ENCODE data around the gene ULK3.

The ULK3 gene

DNA sequence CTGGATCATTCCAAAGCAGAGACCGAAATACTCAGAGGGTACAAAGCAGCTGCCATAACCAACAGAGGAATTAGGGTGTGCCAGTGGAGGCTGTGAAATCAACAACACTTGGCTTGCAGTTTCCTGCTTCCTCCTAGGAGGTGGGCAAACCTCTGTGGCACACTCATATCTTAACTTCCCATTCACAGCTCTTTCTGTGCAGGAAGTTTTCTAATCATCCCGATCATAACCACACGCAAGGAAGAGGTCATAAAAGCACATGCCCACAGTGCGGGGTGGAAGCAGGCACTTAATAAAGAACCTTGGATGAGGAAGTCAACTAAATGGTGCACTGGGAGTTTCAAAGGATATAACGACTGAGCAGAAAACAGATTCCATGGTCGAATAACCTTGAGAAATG lies 25.1 kb upstream of the ULK3 start:
- no peak for DNase-seq (ENCODE audit: low spot score)

DNA sequence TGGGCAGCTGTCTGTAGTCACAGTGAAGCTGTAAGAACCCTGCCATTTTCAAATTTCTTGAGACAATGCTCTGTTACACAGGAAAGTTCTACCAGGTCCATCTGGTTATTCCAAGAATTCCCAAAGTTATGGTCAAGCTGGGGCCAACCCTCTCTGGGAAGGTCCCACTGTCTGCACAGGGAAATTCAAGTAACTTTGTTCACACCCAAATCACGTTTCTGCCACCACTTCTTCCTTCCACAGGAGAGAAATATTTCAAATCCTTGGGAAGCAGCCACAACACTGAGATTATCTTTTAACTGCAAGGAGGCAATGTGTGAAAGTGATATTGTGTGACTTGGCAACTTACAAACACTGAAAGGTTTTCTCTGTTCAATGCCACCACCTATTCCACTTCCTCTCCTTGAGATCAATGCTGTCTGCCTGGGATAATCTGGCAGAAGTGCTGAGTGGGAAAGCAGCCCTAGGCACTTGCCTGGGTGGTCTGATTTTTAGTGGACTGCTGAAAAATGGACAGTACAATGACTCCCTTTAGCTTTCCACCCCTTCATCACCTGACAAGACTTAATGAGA lies 24.6 kb upstream of the ULK3 start:
- DNase-seq (ENCODE audit: low spot score) = no peak

DNA sequence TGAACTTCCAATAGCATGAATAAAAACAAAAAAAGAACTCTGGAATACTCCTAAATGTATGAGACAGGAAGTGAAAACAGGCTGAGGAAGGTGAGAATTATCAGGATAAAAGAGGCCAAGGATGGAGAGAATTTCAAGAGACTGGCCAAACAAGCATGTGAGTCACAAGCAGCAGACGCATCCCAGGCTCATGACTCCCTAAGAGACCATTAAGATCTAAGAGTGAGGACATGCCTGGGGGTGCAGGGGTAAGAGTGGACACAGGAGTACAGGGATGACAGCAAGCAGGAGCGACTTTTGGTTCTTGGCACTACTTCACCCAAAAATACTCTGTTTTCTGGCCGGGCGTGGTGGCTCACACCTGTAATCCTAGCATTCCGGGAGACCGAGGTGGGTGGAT lies 23.1 kb upstream of the ULK3 start:
- DNase-seq (ENCODE audit: low spot score) = no peak

DNA sequence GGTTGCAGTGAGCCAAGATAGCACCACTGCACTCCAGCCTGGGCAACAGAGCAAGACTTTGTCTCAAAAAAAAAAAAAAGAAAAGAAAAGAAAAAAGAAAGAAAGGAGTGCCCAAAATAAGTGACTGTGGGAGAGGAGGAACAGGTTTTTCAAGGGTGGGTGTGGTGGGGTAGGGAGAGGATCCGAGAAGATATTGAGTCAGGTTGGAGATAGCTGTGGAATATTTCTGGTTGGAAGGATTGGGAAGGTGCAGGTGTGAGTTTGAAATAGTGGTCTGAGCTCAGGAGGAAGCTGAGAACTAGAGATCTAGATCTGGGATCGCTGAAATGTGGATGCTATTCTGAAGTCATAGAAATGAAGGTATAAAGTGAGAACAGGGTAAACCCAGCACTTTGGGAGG lies 22.4 kb upstream of the ULK3 start:
- DNase-seq (ENCODE audit: low spot score) = no peak

DNA sequence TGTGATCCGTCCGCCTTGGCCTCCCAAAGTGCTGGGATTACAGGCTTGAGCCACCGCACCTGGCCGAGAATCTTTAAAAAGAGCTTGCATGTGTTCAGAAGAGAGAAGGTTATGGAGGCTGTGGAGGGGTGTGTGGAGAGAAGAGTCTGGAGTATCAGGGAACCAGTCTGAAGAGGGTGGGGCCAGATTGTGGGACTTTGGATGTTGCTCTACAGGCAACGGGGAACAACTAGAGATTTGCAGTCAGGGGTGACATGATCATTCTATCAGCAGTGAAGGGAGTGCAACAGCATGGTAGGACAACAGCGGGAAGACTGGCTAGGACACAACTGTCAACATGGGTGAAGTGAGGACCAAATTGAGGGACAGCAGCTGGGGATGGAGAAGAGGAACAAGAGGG lies 21.3 kb upstream of the ULK3 start:
- DNase-seq (ENCODE audit: low spot score) = no peak

DNA sequence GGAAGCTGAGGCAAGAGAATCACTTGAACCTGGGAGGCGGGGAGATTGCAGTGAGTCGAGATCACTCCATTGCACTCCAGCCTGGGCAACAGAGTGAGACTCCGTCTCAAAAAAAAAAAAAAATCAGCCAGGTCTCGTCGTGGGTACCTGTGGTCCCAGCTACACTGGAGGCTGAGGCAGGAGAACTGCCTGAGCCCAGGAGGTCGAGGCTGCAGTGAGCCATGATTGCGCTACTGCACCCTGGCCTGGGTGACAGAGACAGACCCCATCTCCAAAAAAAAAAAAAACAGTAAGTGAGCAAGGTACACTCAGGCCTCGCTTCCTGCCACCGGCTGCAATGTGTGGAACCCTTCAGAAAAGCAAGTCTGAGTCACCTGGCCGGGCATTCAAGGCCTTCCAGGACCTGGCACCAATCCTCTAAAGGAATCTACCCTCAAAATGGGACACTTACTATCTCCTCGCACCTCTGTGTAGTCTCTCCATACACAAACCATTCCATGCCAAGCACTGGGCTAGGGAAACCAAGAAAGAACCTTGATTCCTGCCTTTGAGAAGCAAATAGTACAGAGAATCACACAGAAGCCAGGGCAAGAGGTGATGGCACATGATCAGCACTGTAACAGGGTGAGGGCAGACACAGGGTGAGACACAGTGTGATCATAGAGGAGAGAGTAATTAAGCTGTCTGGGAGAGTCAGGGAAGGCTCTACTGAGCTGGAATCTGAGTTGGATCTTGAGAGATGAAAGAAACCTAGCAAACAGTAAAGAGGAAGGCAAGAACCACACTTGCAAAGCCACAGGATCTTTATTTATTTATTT lies 20.5 kb upstream of the ULK3 start:
- DNase-seq (ENCODE audit: low spot score) = no peak

DNA sequence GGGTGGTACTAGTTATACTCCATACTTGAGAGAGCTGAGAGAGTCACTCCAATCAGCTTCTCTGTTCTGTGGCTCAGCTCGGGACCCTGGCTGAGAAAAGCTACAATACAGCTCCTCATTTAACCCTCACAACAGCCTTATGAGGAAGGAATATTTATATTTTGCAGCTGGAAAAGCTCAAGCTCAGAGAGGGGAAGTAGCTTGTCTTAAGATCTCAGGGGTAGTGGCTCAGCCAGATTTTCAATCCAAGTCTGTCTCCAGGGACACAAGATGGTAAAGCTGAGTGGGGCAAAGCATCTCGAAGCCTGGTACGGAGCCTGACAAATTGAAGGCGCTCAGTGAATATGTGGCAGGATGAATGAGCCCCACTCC lies 15.4 kb upstream of the ULK3 start:
- no peak for DNase-seq (ENCODE audit: low spot score)

DNA sequence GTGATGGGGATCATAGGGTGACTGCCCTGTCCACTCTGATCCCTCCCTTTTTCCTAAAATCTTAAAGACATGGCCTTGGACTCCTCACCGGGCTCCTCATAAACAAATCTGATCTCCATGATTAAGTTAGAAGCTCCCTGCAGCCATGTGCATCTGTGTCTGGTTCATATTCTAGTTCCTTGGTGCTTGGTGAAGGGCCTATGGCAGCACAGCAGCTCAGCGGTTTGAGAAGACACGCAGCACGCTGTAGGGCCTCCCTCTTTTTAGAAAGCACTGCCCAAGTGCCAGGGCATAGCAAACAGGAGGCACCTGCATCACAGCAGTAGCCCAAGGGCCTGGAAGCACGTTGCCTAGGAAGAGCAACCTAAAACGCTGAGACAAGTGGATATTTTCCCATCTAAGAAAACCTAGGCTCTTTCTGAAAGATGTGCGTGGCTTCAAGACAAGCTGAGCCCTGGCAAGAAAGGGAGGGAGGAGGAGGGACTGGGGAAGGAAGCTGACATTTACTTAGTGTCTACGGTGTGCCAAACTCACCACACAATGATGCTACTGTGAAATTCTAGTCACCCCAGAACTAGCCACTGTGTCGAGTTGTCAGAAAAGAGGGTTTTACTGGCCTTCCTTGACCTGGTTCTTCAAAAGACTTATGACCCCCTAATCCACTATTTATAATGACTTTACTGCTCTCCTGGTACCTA lies 14.9 kb upstream of the ULK3 start:
- DNase-seq (ENCODE audit: low spot score) = no peak

DNA sequence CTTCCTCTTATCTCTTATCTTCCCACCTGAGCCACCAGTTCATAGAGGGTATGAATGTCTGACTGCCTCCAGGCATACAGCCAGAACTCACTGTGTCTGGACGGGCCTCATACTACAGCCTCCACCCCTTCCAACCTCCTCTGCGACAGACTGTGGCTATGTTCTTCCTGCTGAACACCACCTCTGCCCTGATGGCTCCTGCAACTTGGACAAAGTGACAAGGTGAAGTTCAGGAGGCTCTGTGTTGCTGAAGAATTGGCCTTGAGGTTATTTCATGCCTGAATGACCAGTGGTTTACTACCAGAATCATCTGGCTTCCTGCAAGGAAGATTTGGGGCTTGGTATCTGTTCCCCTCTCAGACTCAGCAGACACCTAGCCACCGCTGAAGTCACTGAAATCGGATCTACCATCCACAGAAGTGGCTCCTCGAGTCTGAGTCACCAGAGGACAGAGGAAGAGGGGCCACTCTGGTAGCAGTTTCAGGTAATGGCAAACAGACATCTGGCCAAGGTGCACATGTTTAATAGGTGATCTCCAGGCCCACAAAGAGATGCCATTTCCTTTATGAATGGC lies 14.2 kb upstream of the ULK3 start:
- DNase-seq (ENCODE audit: low spot score) = no peak

DNA sequence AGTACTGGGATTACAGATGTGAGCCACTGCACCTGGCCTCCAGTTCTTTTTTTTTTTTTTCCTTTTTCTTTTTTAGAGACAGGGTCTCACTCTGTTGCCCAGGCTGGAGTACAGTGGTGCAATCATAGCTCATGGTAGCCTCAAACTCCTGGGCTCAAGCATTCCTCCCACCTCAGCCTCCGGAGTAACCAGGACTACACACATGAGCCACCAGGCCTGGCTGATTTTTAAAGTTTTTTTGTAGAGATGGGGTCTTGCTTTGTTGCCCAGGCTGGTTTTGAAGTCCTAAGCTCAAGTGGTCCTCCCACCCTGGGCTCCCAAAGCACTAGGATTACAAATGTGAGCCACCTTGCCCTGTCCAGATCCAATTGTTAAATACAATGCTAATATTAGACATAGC lies 13.6 kb upstream of the ULK3 start:
- no peak for DNase-seq (ENCODE audit: low spot score)

DNA sequence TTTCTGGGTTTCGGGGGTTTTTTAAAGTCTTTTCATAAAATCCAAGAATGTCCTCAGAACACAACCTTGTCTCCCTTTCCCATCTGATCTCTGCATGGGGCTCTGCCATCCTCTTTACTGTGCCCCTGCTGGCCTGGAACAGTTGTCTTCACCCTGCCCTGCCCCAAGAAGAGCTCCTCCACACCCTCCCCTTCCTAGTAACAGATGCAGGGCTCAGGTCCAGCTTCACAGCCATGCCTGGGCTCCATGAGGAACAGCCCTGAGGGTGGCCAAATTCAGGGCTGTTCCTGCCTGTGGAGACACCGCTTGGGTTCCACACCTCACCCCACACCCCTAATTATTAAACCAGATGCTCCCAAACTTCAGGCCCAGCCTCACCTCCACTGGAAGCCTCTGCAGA lies 12.9 kb upstream of the ULK3 start:
- DNase-seq (ENCODE audit: low spot score) = no peak

DNA sequence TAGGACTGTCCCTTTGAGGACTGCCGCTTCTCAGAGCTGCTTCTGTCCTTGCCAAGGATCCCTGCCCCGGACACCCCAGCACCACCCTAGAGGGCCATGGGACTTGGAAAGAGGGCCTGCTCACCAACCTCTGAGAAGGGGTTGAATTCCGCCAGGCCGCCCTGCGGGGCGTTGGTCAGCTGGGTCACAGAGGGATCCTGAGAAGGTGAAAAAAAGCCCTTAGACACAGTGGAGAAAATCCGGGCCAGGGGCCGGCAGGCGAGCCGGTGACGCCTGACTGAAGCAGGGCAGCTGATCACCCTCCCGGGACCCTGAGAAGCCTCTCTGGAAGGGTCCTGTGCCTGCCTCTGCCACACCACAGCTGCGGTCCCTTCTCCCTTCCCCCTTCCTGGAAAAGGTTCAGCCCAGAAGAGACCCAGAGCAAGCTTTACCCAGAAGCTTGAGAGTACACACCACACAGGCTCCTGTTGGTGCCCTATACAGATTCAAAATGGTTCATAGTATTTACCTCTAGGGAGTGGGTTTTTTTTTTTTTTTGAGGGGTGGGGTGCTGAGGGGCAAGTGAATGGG lies 11.6 kb upstream of the ULK3 start:
- no peak for DNase-seq (ENCODE audit: low spot score)

DNA sequence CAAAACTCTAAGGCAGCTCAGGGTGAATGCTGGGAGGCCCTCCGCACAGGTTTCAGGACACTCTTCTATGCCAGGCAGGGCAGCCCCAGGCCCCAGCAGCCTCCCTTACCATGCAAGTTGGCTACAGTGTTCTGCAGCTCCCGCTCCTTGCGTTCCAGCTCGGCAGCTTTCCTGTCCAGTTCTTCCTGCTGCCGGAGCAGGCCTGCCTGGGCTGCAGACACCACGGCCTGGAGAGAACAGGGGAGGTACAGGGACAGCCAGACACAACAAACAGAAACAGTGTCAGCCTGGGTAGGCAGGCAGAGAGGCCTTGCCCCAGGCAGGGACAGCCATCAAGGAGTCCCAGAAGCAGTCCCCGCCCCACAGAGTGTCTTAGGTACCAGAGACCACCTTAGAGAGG lies 9.0 kb upstream of the ULK3 start:
- no peak for DNase-seq (ENCODE audit: low spot score)

DNA sequence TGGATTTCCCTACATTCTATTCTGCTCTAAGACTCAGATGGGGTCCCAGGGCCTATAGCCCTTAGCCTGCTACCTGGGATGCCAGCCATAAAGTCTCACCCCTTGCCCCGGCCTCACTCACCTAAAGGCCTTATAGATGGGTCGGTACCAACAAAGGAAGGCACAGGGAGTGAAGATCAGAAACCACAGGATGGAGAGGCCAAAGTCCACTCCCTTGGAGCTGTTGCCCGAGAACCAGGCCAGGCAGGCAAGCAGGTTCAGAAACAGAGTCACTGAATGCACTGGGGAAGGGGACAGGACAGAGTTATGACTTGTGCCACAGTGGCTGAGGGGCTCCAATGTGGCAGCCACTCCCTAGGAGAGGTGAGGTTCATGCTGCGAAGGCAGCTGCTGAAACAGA lies 7.4 kb upstream of the ULK3 start:
- DNase-seq (ENCODE audit: low spot score) = no peak

DNA sequence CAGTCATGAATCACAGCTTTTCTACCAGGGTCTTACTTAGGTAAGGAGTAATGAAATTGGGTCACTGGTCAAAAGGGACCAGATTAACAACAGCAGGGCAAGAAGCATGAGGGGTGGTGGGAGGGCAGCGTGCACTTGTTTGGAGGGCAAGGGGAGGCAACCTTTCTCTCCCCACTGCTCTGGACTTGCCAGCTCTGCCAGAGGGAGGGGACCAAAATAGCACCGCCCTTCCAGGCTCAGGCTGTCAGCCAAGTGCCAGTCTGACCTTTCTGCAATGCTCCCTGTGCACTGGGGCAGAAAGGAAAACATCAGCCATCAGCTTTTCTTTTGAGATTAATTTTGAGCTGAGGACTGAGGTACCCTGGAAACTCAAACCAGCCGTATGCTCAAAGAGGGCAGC lies 4.5 kb upstream of the ULK3 start:
- DNase-seq (ENCODE audit: low spot score) = no peak

DNA sequence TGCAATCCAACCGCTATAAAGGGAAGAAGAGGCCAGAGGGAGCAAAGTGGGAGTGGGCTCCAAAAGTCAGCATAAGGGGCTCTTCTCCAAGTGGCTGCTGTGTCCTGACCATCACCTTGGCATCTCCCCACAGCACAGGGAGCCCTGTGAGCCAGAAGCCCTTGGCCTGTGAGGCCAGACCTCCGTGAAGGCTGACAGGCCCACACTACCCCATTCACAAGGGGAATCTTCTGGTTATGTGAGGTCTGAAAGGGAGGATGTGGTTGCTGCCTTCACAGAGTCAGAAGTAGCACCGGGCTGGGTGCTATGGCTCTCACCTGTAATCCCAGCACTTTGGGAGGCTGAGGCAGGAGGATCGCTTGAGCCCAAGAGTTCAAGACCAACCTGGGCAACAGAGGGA lies 2.6 kb upstream of the ULK3 start:
- DNase-seq (ENCODE audit: low spot score) = no peak

DNA sequence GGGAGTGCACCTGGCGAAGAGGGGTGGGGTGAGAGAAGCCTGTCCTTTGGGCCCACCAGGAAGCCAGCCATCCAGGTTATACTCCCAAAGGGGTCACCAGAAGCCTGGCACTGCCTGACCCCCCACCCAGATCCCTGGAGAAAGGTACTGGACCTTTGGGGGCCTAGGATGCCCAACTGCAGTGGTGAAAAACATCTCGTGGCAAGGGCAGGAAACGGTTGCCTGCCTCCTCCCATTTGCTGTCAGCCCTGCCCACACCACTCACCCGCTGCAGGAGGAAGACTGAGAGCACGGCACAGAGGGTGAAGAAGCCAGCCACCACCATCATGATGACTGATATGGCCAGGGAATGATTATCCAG lies 2.2 kb upstream of the ULK3 start:
- no peak for DNase-seq (ENCODE audit: low spot score)

DNA sequence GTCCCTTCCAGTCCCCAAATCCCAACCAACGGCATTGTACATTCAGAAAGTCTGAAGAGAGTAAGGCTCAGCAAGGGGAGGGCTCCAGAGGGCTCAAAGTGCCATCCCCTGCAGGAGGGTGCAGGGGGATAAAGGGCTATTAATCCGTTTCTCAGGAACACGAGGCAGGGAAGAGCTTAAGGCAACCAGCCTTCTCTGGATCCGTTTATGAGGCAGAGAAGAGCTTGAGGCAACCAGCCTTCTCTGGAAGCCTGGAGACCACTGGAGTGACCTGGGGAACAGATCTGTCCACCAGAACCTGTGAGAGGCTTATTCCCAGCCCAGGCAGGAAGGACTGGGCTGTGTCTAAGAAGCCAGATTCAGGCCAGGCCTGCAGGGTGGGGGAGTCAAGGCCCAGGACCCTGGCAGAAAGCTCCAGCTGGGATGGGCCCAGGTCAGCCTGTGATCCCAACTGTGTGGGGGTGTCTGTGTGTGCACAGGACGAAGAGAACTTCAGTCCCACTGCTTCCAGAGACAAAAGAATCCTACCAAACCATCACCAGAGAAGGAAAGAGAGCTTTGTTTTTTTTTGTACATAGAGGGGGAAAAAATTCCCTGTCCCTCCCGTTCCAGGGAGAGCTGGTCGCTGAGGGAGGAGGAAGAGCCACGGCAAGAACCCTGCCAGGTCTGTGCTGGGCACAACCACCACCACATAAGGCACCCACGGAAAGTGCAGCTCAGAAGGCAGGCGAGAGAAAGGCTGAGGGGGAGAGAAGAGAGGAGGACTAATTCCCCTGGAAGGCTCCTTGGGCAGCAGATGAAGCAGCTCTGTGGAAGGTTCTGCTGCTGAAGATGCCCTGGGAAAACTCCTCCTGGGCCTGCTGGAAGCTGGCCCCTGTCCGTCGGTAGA lies 1.6 kb upstream of the ULK3 start:
- DNase-seq (ENCODE audit: low spot score) = no peak

DNA sequence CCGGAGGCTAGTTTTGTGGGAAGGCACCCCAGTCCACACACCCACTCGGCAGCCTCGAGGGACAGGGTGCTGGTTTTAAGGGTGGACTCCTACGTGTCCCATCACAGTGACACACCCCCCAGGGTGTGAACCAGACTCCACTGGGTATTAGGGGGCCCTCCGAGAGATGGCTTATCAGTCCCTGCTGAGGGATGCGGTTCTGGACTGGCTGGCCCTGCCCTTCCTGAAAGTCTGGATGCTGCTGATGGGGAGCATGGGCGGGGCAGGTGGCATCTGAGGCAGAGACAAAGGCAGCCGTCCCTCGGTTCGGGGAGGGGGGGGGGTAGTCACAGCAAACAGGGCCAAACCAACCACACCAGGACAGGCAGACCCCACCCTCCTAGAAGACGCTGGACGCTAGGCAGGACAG lies 939 bp upstream of the ULK3 start:
- DNase-seq (ENCODE audit: low spot score) = no peak

DNA sequence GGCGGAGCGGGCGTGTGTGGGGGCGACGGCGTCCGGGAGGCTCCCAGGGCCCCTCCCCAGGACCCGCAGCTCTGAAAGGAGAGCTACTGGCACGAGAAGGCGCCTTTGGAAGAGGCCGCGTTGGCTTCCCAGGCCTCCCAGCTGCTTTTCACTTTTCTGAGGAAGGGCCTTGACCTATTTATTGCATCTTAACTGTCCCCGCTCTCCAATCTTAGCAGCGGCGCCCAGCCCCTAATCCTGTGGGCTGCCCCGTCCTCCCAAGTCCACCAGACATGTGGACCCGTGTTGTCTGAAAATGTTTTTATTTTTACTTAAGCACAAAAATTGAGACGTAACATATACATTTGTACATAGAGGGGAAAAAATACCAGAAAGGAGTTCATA lies 481 bp upstream of the ULK3 start:
- DNase-seq (ENCODE audit: low spot score) = no peak

DNA sequence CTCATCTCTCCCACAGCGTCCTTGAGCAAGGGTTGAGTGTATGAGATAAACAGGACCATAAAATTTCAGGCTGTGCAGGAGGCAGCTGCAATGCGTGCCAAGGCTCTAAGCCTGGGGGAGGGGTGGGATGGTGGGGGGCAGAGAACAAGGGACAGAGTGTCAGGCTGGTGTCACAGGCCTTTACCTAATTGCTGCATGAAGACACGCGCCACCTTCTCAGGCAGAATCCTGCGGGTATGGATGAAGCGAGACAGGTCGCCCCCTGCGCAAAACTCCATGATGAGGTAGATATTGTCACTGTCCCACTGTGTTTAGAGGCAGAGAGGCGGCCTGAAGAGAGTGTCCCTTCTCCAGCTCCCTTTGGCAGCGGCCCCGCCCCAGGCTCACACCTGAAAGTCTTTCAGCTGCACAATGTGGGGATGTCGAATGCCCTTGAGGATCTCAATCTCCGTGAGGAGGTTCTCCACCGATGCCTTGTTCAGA lies 1.0 kb downstream of the ULK3 start:
- DNase-seq (ENCODE audit: low spot score) = no peak

Data from cerebellar cortex (tissue), 1 donor.